ENCODE data around the gene TTC14.

TTC14 gene

GRCh38 chr3:180640987-180641386 is 39.0 kb downstream of the TTC14 start:
- DNase-seq = no peak

GRCh38 chr3:180646187-180646790 is 44.3 kb downstream of the TTC14 start:
- DNase-seq = no peak

- no peak for DNase-seq
These were observed 54.4 kb downstream of the TTC14 start for GRCh38 chr3:180656406-180656805.

GRCh38 chr3:180657094-180657493 is 55.1 kb downstream of the TTC14 start:
- DNase-seq = no peak

All from NCI-H2227 treated with DMSO at 0.1 percent for 48 hours (cell line).